ENCODE measurements around the gene KRT86. TPM values are rescaled to one million over a fixed set of nuclear protein-coding genes. Genes with fewer than 3 reads are reported as not detected.
"Not testable (repeated sequence)": the region's sequence is repeated elsewhere in the genome, so short reads cannot be mapped to it uniquely, and the experiment has no call there.

The KRT86 gene
- total and polyA plus RNA-seq, 2 of the 13 experiments (the other 11 are each of a cell fraction or from before 2014, with no cell fraction given) = not detected

- Histone ChIP-seq H3K79me2 (ENCODE audit: insufficient read depth, low read length) (no peaks in the 10 kb centered on the region), H3K9ac (ENCODE audit: insufficient read depth, low read depth, low read length) (no peak overlapping the region), H4K20me1 (ENCODE audit: insufficient read depth, low read length) (0 out of 2 replicates have a peak, but pooled peaks cover 2% of the 10 kb centered on the region), H2AFZ (ENCODE audit: low read length) (no peak overlapping the region), H3K4me2 (ENCODE audit: low read depth, low read length) (no peak overlapping the region), H3K4me3 (replicated peaks in 1 of 3; ENCODE audit: insufficient read depth in 1 of 3, low read depth in 2 of 3, low read length in 3 of 3) (no peak overlapping the region), H3K9me3 (ENCODE audit: low read length) (no peaks in the 10 kb centered on the region), H3K27ac (ENCODE audit: extremely low read length, insufficient read depth, low read length) (no peak overlapping the region), H3K36me3 (replicated peaks in 1 of 2; ENCODE audit: control insufficient read depth in 1 of 2, insufficient read depth in 2 of 2, low read length in 2 of 2) (no peaks in the 10 kb centered on the region), H3K4me1 (ENCODE audit: insufficient read depth, low read length) (no peaks in the 10 kb centered on the region), H3K27me3 (ENCODE audit: control insufficient read depth in 1 of 2, insufficient read depth in 2 of 2, low read length in 2 of 2) (peaks cover 2 to 26% of the 10 kb centered on the region in 2 experiments; a peak in 4 of 5 replicates)
- TF ChIP-seq CENPBD1 (CRISPR knock-in tag; IDR thresholded peaks at IDR 0.05; ENCODE audit: borderline replicate concordance, low read depth) = no peak
- TF ChIP-seq RARA (CRISPR knock-in tag; IDR thresholded peaks at IDR 0.05) = no peak
- TF ChIP-seq JUND (CRISPR knock-in tag; IDR thresholded peaks at IDR 0.05) = no peak
- TF ChIP-seq ZNF740 (CRISPR knock-in tag; IDR thresholded peaks at IDR 0.05) = no peak
- TF ChIP-seq ZNF883 (CRISPR knock-in tag; IDR thresholded peaks at IDR 0.05; ENCODE audit: not compliant biosample characterization) = no peak
- TF ChIP-seq NR0B2 (CRISPR knock-in tag; IDR thresholded peaks at IDR 0.05) = no peak
- TF ChIP-seq KDM5B (CRISPR knock-in tag; IDR thresholded peaks at IDR 0.05; ENCODE audit: borderline replicate concordance) = no peak
- TF ChIP-seq SOX13 (IDR thresholded peaks at IDR 0.05) = no peak
- TF ChIP-seq SOX13 (CRISPR knock-in tag; conservative IDR thresholded peaks at IDR 0.05 in 1 of 2, IDR thresholded peaks at IDR 0.05 in 1 of 2) = no peak
- no peak for TF ChIP-seq MED13 (CRISPR knock-in tag; IDR thresholded peaks at IDR 0.05)
- TF ChIP-seq ESRRA (CRISPR knock-in tag; IDR thresholded peaks at IDR 0.05; ENCODE audit: low read depth) = no peak
- TF ChIP-seq ETV6 (CRISPR knock-in tag; conservative IDR thresholded peaks at IDR 0.05) = no peak
- no peak for TF ChIP-seq SALL2 (CRISPR knock-in tag; IDR thresholded peaks at IDR 0.05)
- TF ChIP-seq ZNF678 (CRISPR knock-in tag; IDR thresholded peaks at IDR 0.05) = no peak
- FAIRE-seq = no peak
- no peak for DNase-seq (ENCODE audit: low spot score)
- BruUV-seq (replicated peaks) = no TSS peak
- WGBS (ENCODE audit: low lambda C conversion rate) = 12% methylated on average over 2 of the region's 2 CpGs
- no peak for ATAC-seq
- ChIA-PET CTCF (ENCODE audit: low intra/inter-chr PET ratio, low total read pairs) (no interaction called here), POLR2A (no interaction called here)
- in situ Hi-C loops (cut with HindIII; ENCODE audit: extremely low pct_ligation_motif_present, low pct_unique_long_range_greater_than_20kb) (no loop called here), intact Hi-C loops (cut with micrococcal nuclease; ENCODE audit: unreplicated experiment) (no loop called here)
Measured at GRCh38 chr12:52239767-52240166, 34.7 kb upstream of the KRT86 start.

- H3K9ac ChIP-seq (ENCODE audit: insufficient read depth, low read depth, low read length); H2AFZ ChIP-seq (ENCODE audit: low read length); H3K4me2 ChIP-seq (ENCODE audit: low read depth, low read length); BruUV-seq (replicated peaks); H3K9me3 ChIP-seq (ENCODE audit: low read length); DNase-seq (ENCODE audit: low spot score); H4K20me1 ChIP-seq (ENCODE audit: insufficient read depth, low read length); FAIRE-seq; H3K4me1 ChIP-seq (ENCODE audit: insufficient read depth, low read length); H3K27ac ChIP-seq (ENCODE audit: extremely low read length, insufficient read depth, low read length); in situ Hi-C loops (cut with HindIII; ENCODE audit: extremely low pct_ligation_motif_present, low pct_unique_long_range_greater_than_20kb); CTCF ChIA-PET (ENCODE audit: low intra/inter-chr PET ratio, low total read pairs); intact Hi-C loops (cut with micrococcal nuclease; ENCODE audit: unreplicated experiment); ATAC-seq; H3K79me2 ChIP-seq (ENCODE audit: insufficient read depth, low read length); H3K36me3 ChIP-seq (replicated peaks in 1 of 2; ENCODE audit: control insufficient read depth in 1 of 2, insufficient read depth in 2 of 2, low read length in 2 of 2); POLR2A ChIA-PET; H3K4me3 ChIP-seq (replicated peaks in 1 of 3; ENCODE audit: insufficient read depth in 1 of 3, low read depth in 2 of 3, low read length in 3 of 3): not testable (repeated sequence)
- WGBS (ENCODE audit: low lambda C conversion rate) = 15% methylated on average over 6 of the region's 6 CpGs
- H3K27me3 ChIP-seq (ENCODE audit: control insufficient read depth in 1 of 2, insufficient read depth in 2 of 2, low read length in 2 of 2) = peaks cover 4 to 22% of the 10 kb centered on the region in 2 experiments; a peak in 4 of 5 replicates
Measured at GRCh38 chr12:52240247-52240646, 34.2 kb upstream of the KRT86 start.

Measured in HepG2 (cell line).